GM12875 (cell line): ENCODE measurements around the gene ECM1.

Source experiments
- H3K4me3 ChIP-seq: one replicate; pipeline ENCODE4 v1.5.1; 2011; ENCODE audit warnings: low read depth, low read length, control low read depth
- CTCF ChIP-seq: IDR thresholded peaks from 2 replicates; pipeline ENCODE4 v1.5.1; 2011; ENCODE audit warnings: low read depth, mild to moderate bottlenecking, control low read depth, inconsistent platforms, low read length, moderate library complexity, borderline replicate concordance; ENCODE audit not compliant: insufficient read depth

The ECM1 gene

DNA sequence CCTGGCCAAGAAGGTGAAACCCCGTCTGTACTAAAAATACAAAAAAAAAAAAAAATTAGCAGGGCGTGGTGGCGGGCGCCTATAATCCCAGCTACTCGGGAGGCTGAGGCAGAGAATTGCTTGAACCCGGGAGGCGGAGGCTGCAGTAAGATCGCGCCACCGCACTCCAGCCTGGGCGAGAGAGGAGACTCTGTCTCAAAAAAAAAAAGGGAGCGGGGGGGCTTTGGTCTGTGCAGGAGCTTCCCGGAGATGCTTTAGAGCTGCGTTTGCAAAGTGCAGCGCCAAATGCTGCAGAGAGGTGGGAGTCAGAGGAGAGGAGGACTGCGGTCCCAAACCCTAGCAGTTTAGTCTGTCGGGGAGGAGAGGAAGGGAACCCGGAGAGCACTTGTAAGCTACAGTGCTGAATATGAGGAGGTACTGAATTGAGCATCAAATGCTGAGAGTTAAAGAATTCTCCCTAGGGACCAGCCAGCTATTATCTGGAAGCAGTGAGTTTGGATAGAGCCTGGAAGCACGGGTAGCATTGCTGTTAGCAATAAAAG, 8.2 kb downstream of the ECM1 start:
- no peak for TF ChIP-seq CTCF
- H3K4me3 ChIP-seq, result peak overlapping the region; percentile 85

- H3K4me3 ChIP-seq, result peak overlapping the region; percentile 85
- no peak for TF ChIP-seq CTCF
These were observed 8.7 kb downstream of the ECM1 start for GRCh38 chr1:150516616-150517015.

DNA sequence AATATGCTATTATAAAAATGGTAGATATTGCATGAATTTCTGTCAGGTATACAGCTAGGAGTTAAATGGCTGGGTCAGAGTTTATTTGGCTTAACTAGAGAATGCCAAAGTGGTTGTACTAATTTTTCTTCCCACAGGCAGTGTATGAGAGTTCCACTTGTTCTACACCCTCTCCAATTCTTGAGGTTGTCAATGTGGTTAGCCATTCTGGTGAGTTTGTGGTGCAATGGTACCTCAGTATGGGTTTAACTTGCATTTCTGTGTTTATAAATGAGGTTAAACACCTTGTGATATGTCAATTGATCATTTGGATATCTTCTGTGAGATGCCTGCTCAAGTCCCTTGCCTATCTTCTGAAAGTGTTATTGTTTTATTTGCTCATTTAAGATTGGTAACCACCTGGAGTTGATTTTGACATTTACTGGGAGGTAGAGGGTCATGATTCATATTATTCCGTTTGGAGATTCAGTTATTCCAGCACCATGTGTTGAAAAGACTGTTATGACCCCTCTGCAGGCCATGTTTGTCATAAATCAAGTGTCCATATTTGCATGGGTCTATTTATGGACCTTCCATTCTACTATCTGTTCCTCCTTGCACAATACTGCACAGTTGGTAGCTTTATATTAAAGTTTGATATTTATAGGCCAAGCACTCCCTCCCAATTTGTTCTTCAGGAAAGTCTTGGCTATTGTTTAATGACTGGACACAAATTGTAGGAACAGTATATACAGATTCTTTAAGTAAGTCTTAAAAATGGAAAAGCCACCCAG, 13.5 kb downstream of the ECM1 start:
- no peak for TF ChIP-seq CTCF
- no peak overlapping the region for H3K4me3 ChIP-seq

DNA sequence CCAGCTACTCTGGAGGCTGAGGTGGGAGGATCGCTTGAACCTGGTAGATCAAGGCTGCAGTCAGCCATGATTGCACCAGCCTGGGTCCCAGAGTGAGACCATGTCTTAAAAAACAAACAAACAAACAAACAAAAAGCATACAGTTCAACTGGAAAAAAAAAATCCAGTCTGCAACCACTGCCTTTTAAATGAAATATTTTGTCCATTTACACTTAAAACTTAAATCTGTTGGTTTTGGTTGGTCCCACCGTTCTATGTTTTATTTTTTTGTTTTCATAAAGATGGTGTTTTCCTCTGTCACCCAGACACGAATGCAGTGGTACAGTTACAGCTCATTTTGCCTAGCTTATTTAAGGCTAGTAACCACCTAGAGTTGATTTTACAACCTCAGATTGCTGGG, 17.4 kb downstream of the ECM1 start:
- H3K4me3 ChIP-seq, result no peak overlapping the region
- TF ChIP-seq CTCF, result no peak

- TF ChIP-seq CTCF, result no peak
- H3K4me3 ChIP-seq, result no peak overlapping the region
These were observed 20.3 kb downstream of the ECM1 start for GRCh38 chr1:150528196-150528595.

DNA sequence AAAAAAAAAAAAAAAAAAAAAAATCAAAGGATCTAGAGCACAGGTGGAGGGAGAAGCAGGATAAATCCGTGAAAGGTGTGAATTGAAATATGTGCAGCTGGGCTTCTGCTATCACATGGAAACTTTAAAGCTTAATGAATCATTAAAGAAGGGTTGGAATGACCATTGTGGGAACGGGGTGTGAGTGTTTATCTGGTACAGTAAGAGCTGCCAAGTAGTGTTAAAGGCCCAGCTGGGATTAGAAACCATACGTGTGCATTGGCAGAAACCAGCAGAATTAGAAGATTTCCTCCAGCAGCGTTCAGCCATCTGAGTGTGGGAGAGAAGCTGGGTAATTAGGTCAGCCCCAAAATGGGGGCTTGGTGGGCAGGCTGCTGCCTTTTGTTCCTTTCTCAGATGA, 21.1 kb downstream of the ECM1 start:
- H3K4me3 ChIP-seq, result no peak overlapping the region
- no peak for TF ChIP-seq CTCF
